Activated CD8-positive, alpha-beta memory T cell treated with anti-CD3 and anti-CD28 coated beads for 4 hours (primary cell): Measurements from ENCODE around the gene KRTAP5-10.
"Not testable (repeated sequence)": the region's sequence is repeated elsewhere in the genome, so short reads cannot be mapped to it uniquely, and the experiment has no call there.

Experiments
- DNase-seq, 2 donors: peaks; one replicate each; pipeline ENCODE4 v3.0.0-alpha.2; 2020; ENCODE audit warnings: low read depth in 2 of 2

Gene KRTAP5-10

DNA sequence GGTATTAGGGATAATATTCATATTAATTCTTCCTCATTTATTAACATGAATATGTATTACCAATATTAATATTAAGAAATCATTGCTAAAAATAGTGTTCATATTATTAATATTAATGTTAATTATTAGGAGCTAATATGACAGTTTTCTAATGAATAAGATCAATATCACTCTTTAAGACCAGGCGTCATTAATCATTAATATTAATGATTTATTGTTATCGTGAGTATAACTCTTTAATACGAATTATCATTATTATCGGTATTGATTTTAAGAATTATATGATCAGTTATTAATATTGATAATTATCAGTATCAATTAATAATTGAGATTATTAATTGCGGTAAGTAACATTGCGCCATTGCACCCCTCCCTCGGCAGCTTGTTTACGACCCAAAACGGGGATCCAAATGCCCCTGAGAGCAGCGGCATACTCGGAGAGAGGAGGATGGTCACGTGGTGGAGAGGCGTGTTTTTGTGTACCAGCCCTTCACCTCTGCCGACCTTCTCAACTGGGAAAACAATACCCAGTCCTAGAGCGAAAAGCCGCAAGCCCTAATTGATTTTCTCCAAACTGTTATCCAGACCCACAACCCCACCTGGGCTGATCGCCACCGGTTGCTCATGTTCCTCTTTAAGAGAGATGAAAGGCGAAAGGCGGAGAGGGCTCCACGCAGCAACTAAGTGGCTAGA is 46.0 kb downstream of the KRTAP5-10 start:
- not testable (repeated sequence) for DNase-seq

DNA sequence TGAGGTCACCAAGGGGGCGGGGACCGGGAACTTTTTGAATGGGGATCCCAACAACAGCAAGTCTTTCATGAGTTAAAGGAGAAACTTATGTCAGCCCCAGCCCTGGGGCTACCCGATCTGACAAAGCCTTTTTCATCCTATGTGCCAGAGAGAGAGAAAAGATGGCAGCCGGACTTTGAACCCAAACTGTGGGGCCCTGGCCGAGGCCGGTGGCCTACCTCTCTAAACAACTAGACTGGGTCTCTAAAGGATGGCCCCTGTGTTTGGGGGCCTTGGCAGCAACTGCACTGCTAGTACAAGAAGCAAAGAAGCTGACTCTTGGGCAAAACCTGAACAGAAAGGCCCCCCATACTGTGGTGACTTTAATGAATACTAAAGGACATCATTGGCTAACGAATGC is 48.6 kb downstream of the KRTAP5-10 start:
- not testable (repeated sequence) for DNase-seq

DNA sequence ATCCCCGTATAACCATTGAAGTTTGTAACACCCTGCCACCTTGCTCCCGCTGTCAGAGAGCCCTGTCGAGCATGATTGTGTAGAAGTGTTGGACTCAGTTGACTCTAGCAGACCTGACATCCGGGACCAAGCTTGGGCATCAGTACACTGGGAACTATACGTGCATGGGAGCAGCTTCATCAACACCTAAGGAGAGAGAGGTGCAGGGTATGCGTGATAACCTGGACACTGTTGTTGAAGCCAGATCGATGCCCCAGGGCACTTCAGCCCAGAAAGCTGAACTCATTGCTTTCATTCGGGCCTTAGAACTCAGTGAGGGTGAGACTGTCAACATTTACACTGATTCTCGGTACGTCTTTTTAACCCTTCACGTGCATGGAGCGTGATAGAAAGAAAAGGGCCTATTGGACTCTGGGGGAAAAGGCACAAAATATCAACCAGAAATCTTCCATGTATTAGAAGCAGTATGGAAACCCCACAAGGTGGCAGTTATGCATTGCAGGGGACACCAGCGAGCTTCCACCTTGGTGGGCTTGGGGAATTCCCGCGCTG is 49.1 kb downstream of the KRTAP5-10 start:
- DNase-seq = not testable (repeated sequence)

DNA sequence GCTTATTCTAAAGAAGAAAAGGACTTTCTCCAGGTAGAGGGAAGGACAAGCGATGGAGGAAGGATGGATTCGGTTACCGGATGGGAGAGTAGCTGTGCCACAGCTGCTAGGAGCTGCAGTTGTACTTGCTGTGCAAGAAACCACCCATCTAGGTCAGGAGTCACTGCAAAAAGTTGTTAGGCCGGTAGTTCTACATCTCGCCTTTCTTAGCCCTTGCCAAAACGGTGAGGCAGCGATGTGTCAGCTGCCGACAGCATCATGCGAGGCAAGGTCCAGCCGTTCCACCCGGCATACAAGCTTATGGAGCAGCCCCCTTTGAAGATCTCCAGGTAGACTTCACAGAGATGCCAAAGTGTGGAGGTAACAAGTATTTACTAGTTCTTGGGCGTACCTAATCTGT is 49.6 kb downstream of the KRTAP5-10 start:
- not testable (repeated sequence) for DNase-seq
